ENCODE measurements around the gene KATNB1.
"Not testable (repeated sequence)": the region's sequence is repeated elsewhere in the genome, so short reads cannot be mapped to it uniquely, and the experiment has no call there.

Gene KATNB1

GRCh38 chr16:57725976-57726375, 9.6 kb upstream of the KATNB1 start:
- no peak for DNase-seq (ENCODE audit: low read depth)
- H3K4me3 ChIP-seq (ENCODE audit: low read depth, low read length) = no peak overlapping the region
- TF ChIP-seq CTCF (IDR thresholded peaks at IDR 0.05; ENCODE audit: low read depth, low read length, missing control alignments) = no peak

DNA sequence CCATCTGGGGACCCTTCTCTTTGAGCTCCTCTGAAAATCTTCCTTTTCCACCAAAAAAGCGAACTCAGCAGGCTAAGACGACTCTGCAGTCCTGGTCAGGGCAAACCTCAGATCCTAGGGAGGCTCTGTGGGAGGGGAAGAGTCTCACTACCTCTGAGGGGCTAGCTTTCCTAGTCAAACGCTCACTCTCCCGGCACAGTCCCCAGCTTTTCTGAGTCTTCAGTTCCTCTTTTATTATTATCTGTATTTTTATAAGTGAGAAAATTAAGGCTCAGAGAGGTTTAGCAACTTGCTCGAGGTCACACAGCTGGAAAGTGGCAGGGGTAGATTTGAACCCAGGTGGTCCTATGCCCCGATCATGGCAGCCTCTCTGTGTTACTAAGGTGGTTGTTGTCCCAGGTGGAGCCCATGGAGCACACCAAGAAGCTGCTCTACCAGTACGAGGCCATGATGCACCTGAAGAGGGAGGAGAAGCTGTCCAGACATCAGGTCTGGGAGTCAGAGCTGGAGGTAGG, 9.1 kb upstream of the KATNB1 start:
- H3K4me3 ChIP-seq (ENCODE audit: low read depth, low read length) = no peak overlapping the region
- TF ChIP-seq CTCF (IDR thresholded peaks at IDR 0.05; ENCODE audit: low read depth, low read length, missing control alignments) = no peak
- DNase-seq (ENCODE audit: low read depth) = no peak

DNA sequence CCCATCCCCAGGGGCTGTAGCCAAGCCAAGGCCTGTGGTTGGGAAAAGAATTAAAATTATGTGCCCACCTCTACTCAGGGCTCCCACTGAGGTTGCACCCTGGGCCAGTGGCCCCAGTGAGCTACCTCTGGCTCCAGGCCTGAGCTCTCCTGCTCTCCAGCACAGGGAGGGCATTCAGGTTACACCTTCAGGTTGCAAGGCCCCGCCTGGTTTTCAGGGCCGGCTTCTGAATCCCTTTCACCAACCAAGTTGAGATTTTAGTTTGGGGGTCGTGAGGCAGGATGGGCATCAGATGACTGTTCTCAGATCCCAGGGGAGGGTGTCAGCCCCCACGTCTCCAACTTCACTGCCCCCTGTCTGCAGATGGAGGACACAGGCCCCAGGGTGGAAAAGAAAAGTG, 8.0 kb upstream of the KATNB1 start:
- no peak for DNase-seq (ENCODE audit: low read depth)
- H3K4me3 ChIP-seq (ENCODE audit: low read depth, low read length) = no peak overlapping the region
- no peak for TF ChIP-seq CTCF (IDR thresholded peaks at IDR 0.05; ENCODE audit: low read depth, low read length, missing control alignments)

DNA sequence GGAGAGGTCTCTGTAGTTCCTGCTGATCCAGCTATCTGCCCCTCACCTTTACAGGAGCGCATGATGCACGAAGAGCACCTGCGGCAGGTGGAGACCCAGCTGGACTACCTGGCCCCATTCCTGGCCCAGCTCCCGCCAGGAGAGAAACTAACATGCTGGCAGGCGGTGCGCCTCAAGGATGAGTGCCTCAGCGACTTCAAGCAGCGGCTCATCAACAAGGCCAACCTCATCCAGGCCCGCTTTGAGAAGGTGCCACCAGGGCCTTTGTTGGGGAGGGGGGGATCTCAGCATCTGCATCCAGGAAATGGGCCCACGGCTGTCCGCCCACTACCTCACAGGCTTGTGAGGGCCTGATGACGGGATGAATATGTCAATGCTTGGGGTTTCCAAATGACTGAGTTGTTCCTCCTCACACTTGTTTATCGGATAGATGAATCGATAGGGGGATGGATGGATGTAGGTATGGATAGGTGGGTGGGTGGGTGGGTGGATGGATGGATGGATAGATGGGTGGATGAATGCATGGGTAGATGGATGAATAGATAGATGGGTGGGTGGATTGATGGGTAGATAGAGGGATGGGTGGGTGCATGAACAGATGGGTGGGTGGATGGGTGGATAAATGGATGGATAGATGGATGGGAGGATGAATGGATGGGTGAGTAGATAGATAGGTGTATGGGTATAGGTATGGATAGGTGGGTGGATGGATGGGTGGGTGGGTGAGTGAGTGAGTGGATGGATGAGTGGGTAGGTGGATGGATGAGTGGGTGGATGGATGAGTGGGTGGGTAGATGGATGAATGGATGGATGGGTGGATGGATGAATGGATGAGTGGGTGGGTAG, 7.0 kb upstream of the KATNB1 start:
- DNase-seq (ENCODE audit: low read depth) = no peak
- no peak overlapping the region for H3K4me3 ChIP-seq (ENCODE audit: low read depth, low read length)
- TF ChIP-seq CTCF (IDR thresholded peaks at IDR 0.05; ENCODE audit: low read depth, low read length, missing control alignments) = no peak

DNA sequence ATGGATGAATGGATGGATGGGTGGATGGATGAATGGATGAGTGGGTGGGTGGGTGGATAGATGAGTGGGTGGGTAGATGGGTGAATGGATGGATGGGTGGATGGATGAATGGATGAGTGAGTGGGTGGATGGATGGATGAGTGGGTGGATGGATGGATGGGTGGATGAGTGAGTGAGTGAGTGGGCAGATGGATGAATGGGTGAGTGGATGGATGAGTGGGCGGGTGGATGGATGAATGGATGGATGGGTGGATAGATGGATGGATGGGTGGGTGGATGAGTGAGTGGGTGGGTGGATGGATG, 6.4 kb upstream of the KATNB1 start:
- no peak for DNase-seq (ENCODE audit: low read depth)

GRCh38 chr16:57729852-57730251, 5.7 kb upstream of the KATNB1 start:
- not testable (repeated sequence) for DNase-seq (ENCODE audit: low read depth); H3K4me3 ChIP-seq (ENCODE audit: low read depth, low read length)

More for the DNA sequence above, 6.4 kb upstream of the KATNB1 start:
- no peak for TF ChIP-seq CTCF (IDR thresholded peaks at IDR 0.05; ENCODE audit: low read depth, low read length, missing control alignments)
- H3K4me3 ChIP-seq (ENCODE audit: low read depth, low read length) = no peak overlapping the region

- no peak for TF ChIP-seq CTCF (IDR thresholded peaks at IDR 0.05; ENCODE audit: low read depth, low read length, missing control alignments)
- H3K4me3 ChIP-seq (ENCODE audit: low read depth, low read length) = no peak overlapping the region
- DNase-seq (ENCODE audit: low read depth) = no peak
Observed at GRCh38 chr16:57730771-57731730, 4.5 kb upstream of the KATNB1 start.

Measured in GM12864 (cell line).